Activated effector memory CD4-positive, alpha-beta T cell treated with anti-CD3 and anti-CD28 coated beads, Interleukin-2, amount 50 U/mL, for 16 hours (primary cell): ENCODE results near the gene LEP.
A peak's percentile ranks its signal among the peaks of the same experiment; 100 is the strongest.
"Not testable (repeated sequence)": the region's sequence is repeated elsewhere in the genome, so short reads cannot be mapped to it uniquely, and the experiment has no call there.

Experiments
- DNase-seq: peaks from one replicate; pipeline ENCODE4 v3.0.0-alpha.2; 2020

The LEP gene

GRCh38 chr7:128211626-128212025 is 29.5 kb upstream of the LEP start:
- no peak for DNase-seq

GRCh38 chr7:128214463-128214862 is 26.6 kb upstream of the LEP start:
- DNase-seq = no peak

GRCh38 chr7:128215281-128215680 is 25.8 kb upstream of the LEP start:
- peak; percentile 2 for DNase-seq

- peak; percentile 47 for DNase-seq
Observed at GRCh38 chr7:128215739-128216138, 25.3 kb upstream of the LEP start.

- peak; percentile 49 for DNase-seq
Observed at GRCh38 chr7:128217030-128217805, 23.9 kb upstream of the LEP start.

GRCh38 chr7:128217967-128218652 is 23.0 kb upstream of the LEP start:
- peak; percentile 28 for DNase-seq

- DNase-seq = no peak
Observed at GRCh38 chr7:128219636-128220035, 21.4 kb upstream of the LEP start.

- no peak for DNase-seq
Observed at GRCh38 chr7:128221929-128222403, 19.1 kb upstream of the LEP start.

GRCh38 chr7:128226132-128226980 is 14.7 kb upstream of the LEP start:
- no peak for DNase-seq

GRCh38 chr7:128227271-128227670 is 13.8 kb upstream of the LEP start:
- DNase-seq = no peak

GRCh38 chr7:128231021-128231420 is 10.1 kb upstream of the LEP start:
- DNase-seq = no peak

- no peak for DNase-seq
Observed at GRCh38 chr7:128231677-128232076, 9.4 kb upstream of the LEP start.

- no peak for DNase-seq
Observed at GRCh38 chr7:128233471-128233870, 7.6 kb upstream of the LEP start.

- DNase-seq = no peak
Observed at GRCh38 chr7:128234476-128235026, 6.5 kb upstream of the LEP start.

GRCh38 chr7:128235471-128235870 is 5.6 kb upstream of the LEP start:
- no peak for DNase-seq

GRCh38 chr7:128236924-128237586 is 4.0 kb upstream of the LEP start:
- DNase-seq = no peak

GRCh38 chr7:128239146-128239545 is 1.9 kb upstream of the LEP start:
- not testable (repeated sequence) for DNase-seq

- DNase-seq = no peak
Observed at GRCh38 chr7:128242661-128243060, 1.6 kb downstream of the LEP start.

- DNase-seq = no peak
Observed at GRCh38 chr7:128243273-128243672, 2.2 kb downstream of the LEP start.

- no peak for DNase-seq
Observed at GRCh38 chr7:128244861-128245260, 3.8 kb downstream of the LEP start.

GRCh38 chr7:128247108-128247507 is 6.0 kb downstream of the LEP start:
- no peak for DNase-seq

- no peak for DNase-seq
Observed at GRCh38 chr7:128247640-128248194, 6.6 kb downstream of the LEP start.
